ENCODE measurements around the gene PGGHG.
A peak's percentile ranks its signal among the peaks of the same experiment; 100 is the strongest.
"Not testable (repeated sequence)": the region's sequence is repeated elsewhere in the genome, so short reads cannot be mapped to it uniquely, and the experiment has no call there.

The PGGHG gene

DNA sequence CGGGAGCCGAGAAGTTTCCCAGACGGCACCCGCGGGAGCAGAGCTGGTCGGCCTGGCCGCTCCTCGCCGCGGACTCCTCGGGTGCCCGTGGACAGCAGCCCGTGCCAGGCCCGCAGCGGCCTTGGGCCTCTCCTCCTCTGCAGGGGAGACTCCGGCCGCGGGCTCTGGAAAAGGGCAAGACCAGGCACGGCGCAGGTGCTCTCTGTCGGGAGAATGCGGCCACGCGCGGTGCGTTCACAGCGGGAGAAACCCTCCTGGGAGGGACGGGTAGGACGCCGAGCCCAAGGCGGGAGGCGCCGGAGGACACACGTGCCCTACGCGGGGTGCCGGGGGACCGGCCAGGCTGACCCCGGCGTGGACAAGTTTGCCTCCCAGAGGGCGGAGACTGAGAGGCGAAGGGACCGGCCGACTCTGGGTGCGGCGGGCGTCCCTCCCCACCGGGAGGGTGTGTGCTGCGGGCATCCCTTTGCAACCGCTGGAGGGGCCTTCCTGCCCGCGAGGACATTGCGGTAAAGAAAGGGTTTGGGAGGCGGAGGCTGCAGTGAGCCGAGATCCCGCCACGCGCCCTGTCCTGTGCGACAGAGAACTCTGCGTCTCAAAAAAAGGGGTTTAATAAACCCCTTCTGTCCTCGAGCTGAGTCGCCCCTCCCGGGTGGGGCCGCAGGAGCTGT is 27.2 kb downstream of the PGGHG start:
- DNase-seq, result no peak

DNA sequence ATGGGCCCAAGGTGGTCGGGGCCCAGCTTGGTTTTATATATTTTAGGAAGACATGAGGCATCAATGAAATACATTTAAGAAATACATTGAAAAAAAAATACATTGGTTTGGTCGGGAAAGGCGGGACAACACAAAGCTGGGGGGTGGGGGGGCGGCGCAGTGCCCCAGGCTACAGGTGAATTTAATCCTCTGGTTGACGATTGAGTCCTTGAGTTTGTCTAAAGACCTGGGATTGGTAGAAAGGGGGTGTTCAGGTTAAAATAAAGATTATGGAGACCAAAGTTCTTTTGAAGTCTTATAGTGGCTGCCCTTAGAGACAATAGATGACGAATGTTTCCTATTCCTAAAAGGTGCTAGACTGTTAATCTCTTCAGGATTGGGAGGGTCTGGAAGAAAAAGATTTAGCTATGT is 28.0 kb downstream of the PGGHG start:
- DNase-seq, result no peak

DNA sequence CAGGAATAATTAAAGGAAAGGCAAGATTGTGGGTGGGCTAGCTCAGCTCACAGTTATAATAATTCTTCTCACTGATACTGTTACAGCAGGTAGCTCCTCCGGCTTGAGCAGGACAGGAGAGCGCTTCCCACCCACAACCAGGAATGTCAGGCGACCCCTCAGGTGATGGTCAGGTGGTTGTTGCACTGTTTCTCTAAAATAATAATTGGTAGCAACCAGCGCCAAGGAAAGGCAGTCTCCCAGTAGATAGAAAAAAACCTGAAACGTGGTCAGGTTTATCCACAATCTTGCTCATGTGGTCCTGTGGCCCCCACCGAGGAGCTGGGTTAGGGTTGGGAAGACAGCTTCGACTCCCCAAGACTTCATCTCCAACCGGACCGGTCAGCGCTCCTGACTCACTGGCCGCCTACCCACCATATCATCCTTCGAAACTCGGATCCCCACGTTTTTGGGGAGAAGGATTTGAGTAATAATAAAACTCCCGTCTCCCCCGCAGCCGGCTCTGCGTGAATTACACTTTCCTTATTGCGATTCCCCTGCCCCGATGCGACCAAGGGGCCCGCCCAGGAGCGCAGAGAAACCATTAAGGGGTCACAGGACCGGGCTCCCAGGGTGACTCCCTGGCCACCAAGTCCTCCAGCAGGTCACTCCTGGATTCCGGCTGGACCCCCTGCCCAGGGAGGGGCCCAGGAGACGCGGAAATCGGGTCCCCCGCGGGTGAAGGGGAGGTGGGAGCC is 28.9 kb downstream of the PGGHG start:
- not testable (repeated sequence) for DNase-seq

DNA sequence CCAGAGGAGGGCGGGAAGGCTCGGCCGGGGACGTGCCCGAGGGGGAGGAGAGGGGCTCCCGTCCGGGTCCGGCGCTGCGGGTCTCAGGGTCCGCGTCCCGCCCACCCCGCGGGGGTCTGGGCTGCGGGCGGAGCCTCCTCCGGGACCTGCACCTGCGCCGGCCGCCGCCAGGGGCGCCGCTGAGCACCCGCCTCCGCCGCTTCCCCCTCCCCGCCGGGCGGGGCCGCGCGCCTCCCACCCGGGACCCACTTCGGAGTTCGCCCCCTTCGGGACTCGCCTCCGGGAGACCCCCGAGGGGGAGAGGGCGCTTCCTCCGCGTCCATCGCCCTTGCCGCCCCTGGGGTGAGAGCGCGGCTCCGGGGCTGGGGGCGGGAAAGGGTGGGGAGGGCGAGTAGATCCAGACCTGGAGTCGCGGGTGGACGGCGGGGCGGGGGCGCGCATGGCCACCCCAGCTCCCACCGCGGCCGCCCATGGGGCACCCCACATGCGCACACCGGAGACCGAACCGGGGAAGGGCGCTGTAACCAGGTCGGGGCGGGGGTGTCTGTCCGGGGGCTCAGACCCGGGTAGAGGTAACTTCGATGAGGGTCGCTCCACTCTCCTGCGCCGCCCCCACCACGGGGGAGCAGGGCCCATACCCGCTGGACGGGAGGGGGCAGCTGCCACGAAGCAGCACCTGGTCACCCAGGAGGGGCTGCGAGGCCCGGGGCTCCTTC is 29.6 kb downstream of the PGGHG start:
- not testable (repeated sequence) for DNase-seq

DNA sequence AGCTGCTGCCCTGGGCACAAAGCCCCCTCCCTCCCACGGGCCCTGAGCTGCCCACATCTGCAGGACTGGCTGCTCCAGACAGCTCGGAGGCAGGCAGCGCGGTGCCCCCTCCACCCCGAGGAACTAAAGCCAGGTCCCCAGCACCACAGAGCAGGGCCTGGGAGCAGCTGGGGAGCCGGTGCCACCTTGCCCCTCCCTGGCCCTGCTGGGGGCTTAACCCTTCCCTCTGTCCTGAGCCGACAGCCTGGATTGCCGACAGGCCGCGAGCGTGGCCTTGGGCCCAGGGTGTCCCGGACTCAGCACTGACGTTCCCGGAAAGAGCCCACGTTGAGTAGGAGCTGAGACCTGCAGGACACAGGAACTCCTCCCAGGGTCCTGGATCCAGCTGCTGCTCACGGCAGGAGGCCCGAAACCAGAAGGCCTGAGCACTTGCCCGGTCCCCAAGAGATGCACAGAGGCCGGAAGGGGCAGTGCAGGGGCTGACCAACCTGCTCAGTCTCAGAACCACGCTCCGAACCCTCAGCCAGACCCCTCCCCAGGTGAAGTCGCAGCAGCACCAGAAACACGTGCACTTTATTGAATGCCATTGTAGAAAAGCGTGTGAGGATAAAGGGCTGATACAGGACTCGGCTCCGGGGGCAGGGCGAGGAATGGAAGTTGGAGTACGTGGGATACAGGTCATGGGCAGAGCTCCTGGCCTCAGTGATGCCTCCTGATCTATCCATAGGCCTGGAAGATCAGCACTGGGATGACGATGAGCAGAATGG is 30.4 kb downstream of the PGGHG start:
- DNase-seq, result not testable (repeated sequence)

DNA sequence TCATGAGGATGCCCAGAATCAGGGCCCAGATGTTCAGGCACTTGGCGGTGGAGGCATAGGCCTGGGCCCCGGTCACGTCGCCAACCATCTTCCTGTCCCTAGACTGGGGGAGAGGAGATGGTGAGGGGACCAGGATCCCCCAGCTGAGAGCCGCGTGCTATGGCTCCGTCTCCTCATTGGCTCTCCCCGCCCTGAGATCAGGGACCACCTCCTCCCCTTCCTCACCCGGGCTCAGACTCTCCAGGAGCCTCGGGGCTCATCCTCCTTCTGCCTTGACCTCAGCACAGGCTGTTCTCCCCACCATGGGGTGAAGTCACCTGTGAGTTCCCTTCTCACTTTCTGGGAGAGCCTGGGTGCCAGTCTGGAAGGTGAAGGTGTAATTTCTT is 31.0 kb downstream of the PGGHG start:
- not testable (repeated sequence) for DNase-seq

DNA sequence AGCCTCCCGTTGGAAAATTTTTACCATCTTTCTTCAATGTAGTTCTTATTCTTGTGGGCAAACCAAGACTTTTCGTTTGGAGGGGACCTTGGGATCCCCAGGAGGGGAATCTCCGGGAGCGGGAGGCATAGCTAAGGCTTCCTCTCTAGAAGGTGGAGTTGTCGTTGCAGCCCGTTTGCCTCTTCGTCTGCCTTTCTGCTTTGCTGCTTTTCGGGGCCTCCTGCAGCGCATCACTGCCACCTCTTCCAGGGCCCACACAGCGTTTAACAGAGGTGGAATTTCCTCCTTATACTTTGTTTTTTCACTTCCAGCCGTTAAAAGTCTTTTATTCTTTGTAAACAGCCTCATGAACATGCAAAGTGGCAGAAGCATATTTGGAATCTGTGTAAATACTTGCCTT is 35.2 kb downstream of the PGGHG start:
- no peak for DNase-seq

DNA sequence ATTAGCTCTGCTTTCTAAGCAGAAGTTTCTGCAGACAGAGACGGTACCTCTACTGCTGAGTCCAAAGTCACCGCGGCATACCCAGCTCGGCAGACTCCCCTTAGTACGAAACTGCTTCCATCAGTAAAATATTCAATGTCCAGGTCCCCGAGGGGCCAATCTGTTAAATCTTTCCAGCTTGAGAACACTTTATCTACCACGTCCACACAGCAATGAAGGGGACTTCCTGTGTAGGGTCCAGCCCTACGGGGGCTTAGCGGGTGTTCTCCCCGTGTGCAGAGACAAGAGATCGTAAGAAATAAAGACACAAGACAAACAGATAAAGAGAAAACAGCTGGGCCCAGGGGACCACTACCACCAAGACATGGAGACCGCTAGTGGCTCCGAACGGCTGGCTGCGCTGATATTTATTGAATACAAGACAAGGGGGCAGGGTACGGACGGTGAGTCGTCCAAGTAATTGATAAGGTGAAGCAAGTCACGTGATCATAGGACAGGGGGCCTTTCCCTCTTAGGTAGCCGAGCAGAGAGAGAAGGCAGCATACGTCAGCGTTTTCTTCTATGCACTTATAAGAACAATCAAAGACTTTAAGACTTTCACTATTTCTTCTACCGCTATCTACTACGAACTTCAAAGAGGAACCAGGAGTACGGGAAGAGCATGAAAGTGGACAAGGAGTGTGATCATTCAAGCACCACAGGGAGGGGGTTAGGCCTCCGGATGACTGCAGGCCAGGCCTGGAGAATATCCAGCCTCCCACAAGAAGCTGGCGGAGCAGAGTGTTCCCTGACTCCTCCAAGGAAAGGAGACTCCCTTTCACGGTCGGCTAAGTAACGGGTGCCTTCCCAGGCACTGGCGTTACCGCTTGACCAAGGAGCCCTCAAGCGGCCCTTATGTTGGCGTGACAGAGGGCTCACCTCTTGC is 35.9 kb downstream of the PGGHG start:
- DNase-seq, result not testable (repeated sequence)

DNA sequence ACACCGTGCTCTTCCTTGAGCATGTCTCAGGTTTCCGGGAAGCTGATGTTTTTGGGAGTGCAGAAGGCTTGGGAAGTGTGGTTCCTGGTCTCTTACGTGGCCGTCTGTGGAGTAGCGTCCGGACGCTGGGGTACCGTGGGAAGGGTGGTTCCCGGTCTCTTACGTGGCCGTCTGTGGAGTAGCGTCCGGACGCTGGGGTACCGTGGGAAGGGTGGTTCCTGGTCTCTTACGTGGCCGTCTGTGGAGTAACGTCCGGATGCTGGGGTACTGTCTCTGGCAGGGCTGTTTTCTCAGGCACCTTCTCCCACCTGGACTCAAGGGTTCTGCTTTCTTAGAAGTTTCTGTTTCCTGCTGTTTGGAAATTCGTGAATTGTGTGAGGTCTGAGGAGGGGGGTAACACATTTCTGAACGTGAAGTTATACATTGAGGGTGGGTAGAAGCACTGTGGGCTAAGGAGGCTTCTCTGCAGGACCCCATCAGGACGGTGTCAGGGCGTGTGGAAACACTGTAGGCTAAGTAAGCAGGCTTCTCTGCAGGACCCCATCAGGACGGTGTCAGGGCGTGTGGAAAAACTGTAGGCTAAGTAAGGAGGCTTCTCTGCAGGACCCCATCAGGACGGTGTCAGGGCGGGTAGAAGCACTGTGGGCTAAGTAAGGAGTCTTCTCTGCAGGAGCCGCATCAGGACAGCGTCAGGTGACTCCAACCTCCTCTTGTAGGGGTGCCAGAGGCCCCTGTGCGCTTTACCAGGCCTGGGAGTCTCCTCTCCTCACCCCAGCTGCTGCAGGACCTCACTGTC is 37.1 kb downstream of the PGGHG start:
- no peak for DNase-seq

DNA sequence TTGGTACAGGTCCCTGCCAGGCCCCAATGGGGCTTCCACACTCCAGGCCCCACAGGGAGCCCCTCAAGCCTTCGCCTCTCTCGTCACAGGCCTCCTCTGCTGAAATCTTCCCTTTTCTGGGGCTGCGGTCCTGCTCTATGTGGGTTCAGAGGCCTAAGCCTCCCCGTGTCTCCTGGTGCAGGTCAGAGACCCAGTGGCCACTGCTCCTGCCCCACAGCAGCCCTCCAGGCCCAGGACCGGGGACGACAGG is 37.6 kb downstream of the PGGHG start:
- DNase-seq, result no peak

DNA sequence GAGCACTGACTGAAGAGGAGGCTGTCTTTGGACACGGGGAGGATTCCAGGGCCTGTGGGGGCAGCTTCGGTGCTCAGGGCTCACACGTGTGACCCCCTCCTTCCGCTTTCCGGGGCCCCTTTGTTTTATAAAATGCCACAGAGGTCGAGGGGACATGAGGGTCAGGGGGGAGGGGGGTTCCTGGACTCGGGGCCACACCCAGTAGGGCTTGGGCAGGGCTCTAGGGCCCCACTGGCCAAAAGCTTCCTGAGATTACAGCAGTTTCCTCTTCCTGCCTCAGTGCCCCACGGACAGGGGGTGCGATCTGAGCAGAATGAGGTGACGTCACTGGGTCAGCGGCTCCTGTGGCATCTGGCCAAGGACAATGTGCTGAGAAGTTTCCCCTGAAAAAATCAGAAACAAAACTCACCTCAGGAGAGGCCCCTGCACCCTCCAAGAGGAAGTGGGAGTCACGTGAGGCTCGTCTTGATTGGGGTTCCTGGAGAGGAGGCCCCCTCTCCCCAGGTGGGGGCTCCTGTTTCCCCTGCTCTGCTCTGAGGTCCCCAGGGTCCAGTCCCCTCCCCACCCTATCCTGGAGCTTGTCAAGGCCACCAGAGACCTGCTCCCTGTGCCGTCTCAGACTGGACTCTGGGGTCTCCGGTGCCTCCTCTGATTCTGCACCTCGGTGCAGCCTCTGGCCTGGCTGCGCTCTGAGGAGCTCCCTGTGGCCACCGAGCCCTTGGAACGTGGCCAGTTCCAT is 38.1 kb downstream of the PGGHG start:
- peak; percentile 92 for DNase-seq

DNA sequence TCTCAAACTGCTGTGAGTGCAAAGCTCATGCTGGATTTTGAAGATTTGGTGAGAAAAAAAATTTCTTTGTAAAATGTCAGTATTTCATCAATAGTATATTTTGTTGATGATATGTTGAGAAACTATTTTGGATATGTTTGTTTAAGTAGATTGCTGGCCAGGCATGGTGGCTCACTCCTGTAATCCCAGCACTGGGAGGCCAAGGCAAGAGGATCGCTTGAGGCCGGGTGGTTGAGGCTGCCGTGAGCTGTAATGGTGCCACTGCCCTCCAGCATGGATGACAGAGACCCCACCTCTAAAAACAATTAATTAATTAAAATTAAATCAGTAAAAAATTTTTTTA is 38.6 kb downstream of the PGGHG start:
- DNase-seq, result no peak

DNA sequence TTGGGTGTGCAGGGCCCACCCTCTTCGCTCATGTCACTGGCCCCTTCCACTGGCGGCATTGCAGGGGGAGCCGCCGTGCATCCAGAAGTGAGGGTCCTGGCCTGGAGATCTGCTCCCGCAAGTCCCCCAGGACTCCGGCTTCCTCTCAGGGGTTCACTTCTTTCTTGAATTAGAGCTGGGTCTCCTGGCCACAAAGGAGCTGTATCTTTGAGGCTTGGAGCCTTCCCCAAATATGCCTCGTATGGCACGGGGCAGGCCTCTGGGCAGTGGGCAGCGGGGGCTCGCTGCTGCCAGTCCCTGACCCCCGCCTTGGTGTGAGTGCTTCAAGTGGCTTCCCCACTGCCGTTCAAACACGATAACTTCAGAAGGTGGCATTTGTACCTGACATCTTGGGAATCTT is 39.1 kb downstream of the PGGHG start:
- DNase-seq, result no peak

DNA sequence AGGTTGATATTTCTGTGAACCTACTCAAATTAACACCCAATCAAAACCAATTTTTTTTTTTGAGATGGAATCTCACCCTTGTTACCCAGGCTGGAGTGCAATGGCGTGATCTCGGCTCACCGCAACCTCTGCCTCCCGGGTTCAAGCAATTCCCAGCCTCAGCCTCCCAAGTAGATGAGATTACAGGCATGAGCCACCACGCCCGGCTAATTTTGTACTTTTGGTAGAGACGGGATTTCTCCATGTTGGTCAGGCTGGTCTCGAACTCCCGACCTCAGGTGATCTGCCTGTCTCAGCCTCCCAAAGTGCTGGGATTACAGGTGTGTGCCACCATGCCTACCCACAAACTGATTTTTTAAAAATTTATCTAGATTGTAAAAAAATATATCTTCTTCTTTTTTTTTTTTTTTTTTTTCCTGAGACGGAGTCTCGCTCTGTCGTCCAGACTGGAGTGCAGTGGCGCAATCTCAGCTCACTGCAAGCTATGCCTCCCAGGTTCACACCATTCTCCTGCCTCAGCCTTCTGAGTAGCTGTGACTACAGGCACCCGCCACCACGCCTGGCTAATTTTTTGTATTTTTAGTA is 39.7 kb downstream of the PGGHG start:
- DNase-seq, result not testable (repeated sequence)

DNA sequence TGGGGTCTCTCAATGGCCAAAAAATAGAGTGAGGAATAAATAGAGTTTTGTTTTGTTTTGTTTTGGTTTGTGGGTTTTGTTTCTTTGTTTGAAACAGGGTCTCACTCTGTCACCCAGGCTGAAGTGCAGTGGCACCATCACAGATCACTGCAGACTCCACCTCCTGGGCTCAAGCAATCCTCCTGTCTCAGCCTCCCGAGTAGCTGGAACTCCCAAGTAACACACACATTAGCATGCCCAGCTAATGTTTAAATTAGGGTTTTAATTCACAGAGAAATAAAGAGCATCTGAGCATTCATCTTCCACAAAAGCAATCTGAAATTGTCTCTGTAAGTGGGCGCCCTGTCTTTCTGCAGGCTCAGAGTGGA is 40.9 kb downstream of the PGGHG start:
- no peak for DNase-seq

DNA sequence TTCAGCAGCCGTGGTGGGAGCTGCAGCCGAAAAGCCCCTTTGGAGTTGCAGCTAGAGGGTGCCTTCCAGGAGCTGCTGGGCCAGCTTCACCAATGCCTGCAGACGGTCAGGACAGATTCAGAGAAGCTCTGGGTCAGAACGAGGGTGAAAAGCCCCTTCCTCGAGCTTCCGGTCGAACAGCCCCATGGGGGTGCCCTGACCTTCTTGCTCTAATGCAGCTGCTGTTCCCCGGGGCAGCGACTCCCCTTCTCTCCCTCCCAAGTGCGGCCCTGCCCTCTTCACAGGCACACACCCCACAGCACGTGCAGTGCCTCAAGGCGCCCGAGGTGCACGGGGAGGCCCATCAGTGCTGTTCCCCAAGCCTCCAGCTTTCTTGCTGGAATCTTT is 41.4 kb downstream of the PGGHG start:
- no peak for DNase-seq

DNA sequence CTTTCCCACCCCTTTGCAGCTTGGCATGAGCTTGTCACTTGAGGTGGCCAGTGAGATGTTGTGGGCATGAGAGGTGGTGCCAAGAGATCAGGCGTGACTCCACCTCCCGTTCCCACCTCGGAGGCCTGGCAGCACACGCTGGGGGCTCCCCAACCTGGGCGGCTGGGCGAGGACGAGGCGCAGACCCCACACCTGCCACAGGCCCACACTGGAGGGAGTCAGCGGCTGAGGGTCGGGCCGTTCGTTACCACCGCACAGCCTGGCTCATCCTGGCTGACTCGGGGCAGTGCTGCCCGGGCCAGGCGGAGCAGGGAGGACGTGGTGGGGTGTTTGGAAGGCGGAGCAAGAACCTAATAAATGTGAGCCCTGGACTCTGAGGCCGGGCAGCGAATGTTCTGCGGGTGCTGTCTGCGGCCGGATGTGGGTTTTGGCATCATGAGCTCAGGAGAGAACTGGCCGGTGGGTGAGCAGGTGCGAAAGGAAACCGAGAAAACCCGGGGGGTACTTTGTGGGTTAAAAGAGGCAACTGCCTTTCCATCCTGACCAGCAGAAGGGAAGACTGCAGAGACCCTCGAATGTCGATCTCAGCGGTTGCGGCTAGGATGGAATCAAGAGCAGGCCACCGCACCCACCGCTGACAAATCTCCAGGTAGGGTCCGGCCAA is 41.9 kb downstream of the PGGHG start:
- DNase-seq, result peak; percentile 35

DNA sequence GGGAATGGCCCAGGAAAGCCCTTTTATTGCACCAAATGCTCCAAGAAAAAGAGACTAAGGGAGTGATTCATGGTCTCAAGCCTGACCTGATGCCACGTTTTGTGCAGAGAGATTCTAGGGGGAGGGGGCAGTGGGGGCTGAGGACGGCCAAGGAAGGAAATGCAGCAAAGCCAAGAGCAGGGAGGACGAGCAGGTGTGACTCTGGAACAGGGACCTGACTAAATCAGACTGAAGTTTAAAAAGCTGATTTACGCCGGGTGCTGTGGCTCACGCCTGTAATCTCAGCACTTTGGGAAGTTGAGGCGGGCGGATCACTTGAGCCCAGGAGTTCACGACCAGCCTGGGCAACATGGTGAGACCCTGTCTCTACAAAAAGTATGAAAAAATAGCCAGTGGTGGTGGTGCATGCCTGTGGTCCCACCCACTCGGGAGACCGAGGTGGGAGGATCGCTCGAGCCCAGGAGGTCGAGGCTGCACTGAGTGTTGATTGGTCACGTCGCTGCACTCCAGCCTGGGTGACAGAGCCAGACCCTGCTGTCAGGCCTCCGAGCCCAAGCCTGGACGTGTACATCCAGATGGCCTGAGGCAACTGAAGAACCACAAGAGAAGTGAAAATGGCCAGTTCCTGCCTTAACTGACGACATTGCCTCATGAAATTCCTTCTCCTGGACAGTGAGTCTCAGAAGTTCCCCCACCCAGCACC is 42.6 kb downstream of the PGGHG start:
- DNase-seq, result no peak

Measured in RPMI8226 (cell line).